OCI-LY3 (cell line): ENCODE results near the gene OR2A25.

Experiments
- H2AFZ ChIP-seq: fragments of 200-600, 300-600 bp; shearing (Covaris generic); 2 replicates; pipeline ENCODE4 v1.6.0; 2014; ENCODE audit warnings: antibody characterized with exemption, low read depth, low read length
- H3K27ac ChIP-seq: fragments of 200-600, 300-600 bp; sonication (generic); 2 replicates; pipeline ENCODE4 v1.5.1; 2014; ENCODE audit warnings: mild to moderate bottlenecking, low read length, moderate library complexity, mixed read lengths
- H3K27me3 ChIP-seq: fragments of 200-600, 300-600 bp; sonication (generic); 2 replicates; pipeline ENCODE4 v1.6.1; 2014; ENCODE audit warnings: low read depth, low read length, mixed read lengths
- H3K36me3 ChIP-seq: fragments of 200-600, 300-600 bp; sonication (generic); replicated peaks from 2 replicates; pipeline ENCODE3; 2014; ENCODE audit warnings: low read depth, low read length, mixed read lengths
- H3K4me1 ChIP-seq: fragments of 300-600, 200-600 bp; sonication (generic); 2 replicates; pipeline ENCODE4 v1.6.1; 2014; ENCODE audit warnings: low read length, mixed read lengths
- H3K4me2 ChIP-seq: fragments of 200-600, 300-600 bp; sonication (generic); 2 replicates; pipeline ENCODE4 v1.6.1; 2014; ENCODE audit warnings: low read length, mixed read lengths
- H3K4me3 ChIP-seq: fragments of 300-600, 200-600 bp; sonication (generic); 2 replicates; pipeline ENCODE4 v1.5.1; 2014; ENCODE audit warnings: antibody characterized with exemption, mild to moderate bottlenecking, low read length, moderate library complexity
- H3K79me2 ChIP-seq: fragments of 300-600, 200-600 bp; shearing (Covaris generic); 2 replicates; pipeline ENCODE4 v1.6.1; 2014; ENCODE audit warnings: mild to moderate bottlenecking, low read length, mixed read lengths
- H3K9ac ChIP-seq: fragments of 300-600, 200-600 bp; shearing (Covaris generic); 2 replicates; pipeline ENCODE4 v1.6.0; 2014; ENCODE audit warnings: mild to moderate bottlenecking, low read length, moderate library complexity
- H3K9me3 ChIP-seq: fragments of 200-600, 300-600 bp; shearing (Covaris generic); 2 replicates; pipeline ENCODE4 v1.6.1; 2014; ENCODE audit warnings: low read length, mixed read lengths; ENCODE audit not compliant: insufficient read depth
- H4K20me1 ChIP-seq: fragments of 200-600, 300-600 bp; sonication (generic); 2 replicates; pipeline ENCODE4 v1.6.1; 2016; ENCODE audit warnings: low read length, mixed read lengths; ENCODE audit not compliant: insufficient read depth
- CTCF ChIP-seq: fragments of 200-600, 300-600 bp; sonication (generic); IDR thresholded peaks from 2 replicates; pipeline ENCODE4 v1.5.1; 2014; ENCODE audit warnings: antibody characterized with exemption, low read length, low read depth
- EZH2phosphoT487 ChIP-seq: fragments of 200-600 bp; shearing (Covaris generic); IDR thresholded peaks from 2 replicates; pipeline ENCODE4 v1.6.1; 2018; ENCODE audit warnings: antibody characterized with exemption, mixed run types, low read depth

OR2A25 gene

DNA sequence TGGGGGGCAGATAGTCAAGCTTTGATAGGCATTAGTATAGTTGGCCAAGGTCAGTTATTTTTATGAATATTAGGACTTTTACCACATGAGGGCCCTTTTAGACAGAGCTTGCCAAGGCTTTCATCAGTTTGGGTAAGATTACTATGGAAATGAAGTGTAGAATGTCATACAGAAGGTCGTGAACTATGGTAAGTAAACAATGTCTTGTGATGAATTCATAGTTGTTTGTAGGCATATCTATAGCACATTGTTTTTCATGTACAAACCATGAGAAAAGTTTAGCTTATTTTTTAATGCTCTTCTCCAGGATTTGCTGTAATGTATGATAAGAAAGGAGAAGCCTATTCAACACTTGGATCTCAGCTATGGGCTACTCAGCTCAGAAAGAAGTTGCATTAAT, 44.0 kb downstream of the OR2A25 start:
- H3K4me3 ChIP-seq = no peak overlapping the region
- peaks cover 10% of the 10 kb centered on the region; the same call in 1 of the 2 replicates for H3K27me3 ChIP-seq
- no peaks in the 10 kb centered on the region for H3K4me1 ChIP-seq
- TF ChIP-seq EZH2phosphoT487 (no peak), CTCF (no peak)
- no peak overlapping the region for H3K4me2 ChIP-seq
- H3K9ac ChIP-seq = no peak overlapping the region
- no peak overlapping the region for H3K27ac ChIP-seq
- H3K9me3 ChIP-seq = no peaks in the 10 kb centered on the region
- H4K20me1 ChIP-seq = no peaks in the 10 kb centered on the region
- no peaks in the 10 kb centered on the region for H3K79me2 ChIP-seq
- H3K36me3 ChIP-seq = no peaks in the 10 kb centered on the region
- no peak overlapping the region for H2AFZ ChIP-seq

GRCh38 chr7:144118341-144118740, 48.7 kb downstream of the OR2A25 start:
- Histone ChIP-seq H3K4me3 (no peak overlapping the region), H3K4me1 (no peaks in the 10 kb centered on the region), H3K79me2 (no peaks in the 10 kb centered on the region), H4K20me1 (no peaks in the 10 kb centered on the region), H3K9me3 (no peaks in the 10 kb centered on the region), H2AFZ (no peak overlapping the region), H3K27ac (no peak overlapping the region), H3K4me2 (no peak overlapping the region), H3K36me3 (no peaks in the 10 kb centered on the region), H3K27me3 (peaks cover 7% of the 10 kb centered on the region; the same call in 1 of the 2 replicates), H3K9ac (no peak overlapping the region)
- no peak for TF ChIP-seq EZH2phosphoT487
- TF ChIP-seq CTCF = no peak

DNA sequence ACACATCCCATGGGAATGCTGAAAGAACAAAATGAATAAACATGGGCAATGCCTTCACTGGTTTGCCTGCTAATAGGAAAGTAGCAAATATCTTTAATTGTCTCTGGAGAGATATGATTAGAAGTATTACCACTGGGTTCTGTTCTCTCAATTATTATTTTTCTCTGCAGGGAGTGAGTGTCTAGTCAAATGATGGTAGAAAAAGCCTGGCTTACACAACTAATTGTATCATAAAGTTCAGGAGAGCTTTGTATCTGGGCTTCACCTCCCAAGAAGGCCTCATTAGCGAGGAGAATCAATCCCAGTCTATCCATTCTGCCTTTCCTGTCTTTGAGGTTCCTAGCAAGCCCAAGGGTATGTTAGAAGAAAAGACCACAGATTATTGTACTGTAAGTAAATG, 53.3 kb downstream of the OR2A25 start, which contains the start of gene OR2A14:
TSS of gene OR2A14 (plus strand) at position 301 of the 400 bp plus-strand sequence. CDS start 5,937 bp downstream, outside the sequence.
- Histone ChIP-seq H3K27me3 (no peaks in the 10 kb centered on the region), H3K4me1 (no peaks in the 10 kb centered on the region), H3K9ac (no peak within 1 kb of the TSS), H2AFZ (no peak within 1 kb of the TSS), H3K27ac (no peak within 1 kb of the TSS), H3K79me2 (no peaks in the 10 kb centered on the region), H4K20me1 (no peaks in the 10 kb centered on the region), H3K36me3 (no peaks in the 10 kb centered on the region), H3K4me3 (no peak within 1 kb of the TSS), H3K9me3 (no peaks in the 10 kb centered on the region), H3K4me2 (no peak within 1 kb of the TSS)
- TF ChIP-seq CTCF (no peak), EZH2phosphoT487 (no peak)
